Measurements from ENCODE around the gene SDF2. TPM values are rescaled to one million over a fixed set of nuclear protein-coding genes. Genes with fewer than 3 reads are reported as not detected.

Gene SDF2
- total RNA-seq, 1 donor from 2014 or later: 54.3 TPM

- no peak for TF ChIP-seq CTCF (IDR thresholded peaks at IDR 0.05; ENCODE audit: partially characterized antibody, unreplicated experiment)
- H3K27ac Mint-ChIP-seq (ENCODE audit: unreplicated experiment): no peak overlapping the region
- H3K9me3 Mint-ChIP-seq (ENCODE audit: unreplicated experiment): peaks cover 6% of the 10 kb centered on the region
Measured at GRCh38 chr17:28657756-28658155, 4.0 kb downstream of the SDF2 start.

GRCh38 chr17:28655160-28655559 is 6.5 kb downstream of the SDF2 start:
- no peak for DNase-seq
- H3K4me1 Mint-ChIP-seq (ENCODE audit: low read depth, unreplicated experiment): no peaks in the 10 kb centered on the region
- no peaks in the 10 kb centered on the region for H3K27me3 Mint-ChIP-seq (ENCODE audit: unreplicated experiment)
- H3K4me3 Mint-ChIP-seq (ENCODE audit: unreplicated experiment): no peak overlapping the region
- no peak for TF ChIP-seq CTCF (IDR thresholded peaks at IDR 0.05; ENCODE audit: partially characterized antibody, unreplicated experiment)
- H3K36me3 Mint-ChIP-seq (ENCODE audit: unreplicated experiment): peaks cover 10% of the 10 kb centered on the region
- H3K9me3 Mint-ChIP-seq (ENCODE audit: unreplicated experiment): peaks cover 2% of the 10 kb centered on the region
- no peak overlapping the region for H3K27ac Mint-ChIP-seq (ENCODE audit: unreplicated experiment)

More at GRCh38 chr17:28657756-28658155, 4.0 kb downstream of the SDF2 start:
- no peak for DNase-seq
- peak overlapping the region; percentile 27 for H3K4me3 Mint-ChIP-seq (ENCODE audit: unreplicated experiment)
- H3K36me3 Mint-ChIP-seq (ENCODE audit: unreplicated experiment): peaks cover 21% of the 10 kb centered on the region
- peaks cover 3% of the 10 kb centered on the region for H3K27me3 Mint-ChIP-seq (ENCODE audit: unreplicated experiment)
- peaks cover under 1% of the 10 kb centered on the region for H3K4me1 Mint-ChIP-seq (ENCODE audit: low read depth, unreplicated experiment)

- DNase-seq: no peak
- TF ChIP-seq CTCF (IDR thresholded peaks at IDR 0.05; ENCODE audit: partially characterized antibody, unreplicated experiment): no peak
- peaks cover 13% of the 10 kb centered on the region for H3K4me1 Mint-ChIP-seq (ENCODE audit: low read depth, unreplicated experiment)
- peaks cover 4% of the 10 kb centered on the region for H3K9me3 Mint-ChIP-seq (ENCODE audit: unreplicated experiment)
- peaks cover 5% of the 10 kb centered on the region for H3K36me3 Mint-ChIP-seq (ENCODE audit: unreplicated experiment)
- H3K4me3 Mint-ChIP-seq (ENCODE audit: unreplicated experiment): no peak overlapping the region
- H3K27ac Mint-ChIP-seq (ENCODE audit: unreplicated experiment): no peak overlapping the region
- H3K27me3 Mint-ChIP-seq (ENCODE audit: unreplicated experiment): peaks cover 4% of the 10 kb centered on the region
Measured at GRCh38 chr17:28648698-28649097, 13.0 kb downstream of the SDF2 start.

GRCh38 chr17:28646039-28646754 is 15.5 kb downstream of the SDF2 start:
- no peak for TF ChIP-seq CTCF (IDR thresholded peaks at IDR 0.05; ENCODE audit: partially characterized antibody, unreplicated experiment)
- Mint-ChIP-seq H3K4me3 (ENCODE audit: unreplicated experiment) (peak overlapping the region; percentile 65), H3K36me3 (ENCODE audit: unreplicated experiment) (peaks cover 5% of the 10 kb centered on the region), H3K27ac (ENCODE audit: unreplicated experiment) (peak overlapping the region; percentile 4), H3K27me3 (ENCODE audit: unreplicated experiment) (peaks cover 4% of the 10 kb centered on the region), H3K9me3 (ENCODE audit: unreplicated experiment) (peaks cover 4% of the 10 kb centered on the region), H3K4me1 (ENCODE audit: low read depth, unreplicated experiment) (peaks cover 17% of the 10 kb centered on the region)
- DNase-seq: no peak

- H3K27ac Mint-ChIP-seq (ENCODE audit: unreplicated experiment): no peak overlapping the region
- H3K9me3 Mint-ChIP-seq (ENCODE audit: unreplicated experiment): peaks cover 4% of the 10 kb centered on the region
- H3K4me3 Mint-ChIP-seq (ENCODE audit: unreplicated experiment): peak overlapping the region; percentile 65
- H3K27me3 Mint-ChIP-seq (ENCODE audit: unreplicated experiment): peaks cover 4% of the 10 kb centered on the region
- peaks cover 5% of the 10 kb centered on the region for H3K36me3 Mint-ChIP-seq (ENCODE audit: unreplicated experiment)
- H3K4me1 Mint-ChIP-seq (ENCODE audit: low read depth, unreplicated experiment): peaks cover 17% of the 10 kb centered on the region
- no peak for TF ChIP-seq CTCF (IDR thresholded peaks at IDR 0.05; ENCODE audit: partially characterized antibody, unreplicated experiment)
- no peak for DNase-seq
Measured at GRCh38 chr17:28645576-28645939, 16.1 kb downstream of the SDF2 start.
